NCI-H1092 treated with DMSO at 0.1 percent for 48 hours (cell line): ENCODE data around the gene SLC13A2.
"Not testable (repeated sequence)": the region's sequence is repeated elsewhere in the genome, so short reads cannot be mapped to it uniquely, and the experiment has no call there.

ENCODE experiments used
- DNase-seq: peaks from one replicate; lab custom pipeline; 2025; lab: John Stamatoyannopoulos, UW

Gene SLC13A2, protein sequence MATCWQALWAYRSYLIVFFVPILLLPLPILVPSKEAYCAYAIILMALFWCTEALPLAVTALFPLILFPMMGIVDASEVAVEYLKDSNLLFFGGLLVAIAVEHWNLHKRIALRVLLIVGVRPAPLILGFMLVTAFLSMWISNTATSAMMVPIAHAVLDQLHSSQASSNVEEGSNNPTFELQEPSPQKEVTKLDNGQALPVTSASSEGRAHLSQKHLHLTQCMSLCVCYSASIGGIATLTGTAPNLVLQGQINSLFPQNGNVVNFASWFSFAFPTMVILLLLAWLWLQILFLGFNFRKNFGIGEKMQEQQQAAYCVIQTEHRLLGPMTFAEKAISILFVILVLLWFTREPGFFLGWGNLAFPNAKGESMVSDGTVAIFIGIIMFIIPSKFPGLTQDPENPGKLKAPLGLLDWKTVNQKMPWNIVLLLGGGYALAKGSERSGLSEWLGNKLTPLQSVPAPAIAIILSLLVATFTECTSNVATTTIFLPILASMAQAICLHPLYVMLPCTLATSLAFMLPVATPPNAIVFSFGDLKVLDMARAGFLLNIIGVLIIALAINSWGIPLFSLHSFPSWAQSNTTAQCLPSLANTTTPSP

DNA sequence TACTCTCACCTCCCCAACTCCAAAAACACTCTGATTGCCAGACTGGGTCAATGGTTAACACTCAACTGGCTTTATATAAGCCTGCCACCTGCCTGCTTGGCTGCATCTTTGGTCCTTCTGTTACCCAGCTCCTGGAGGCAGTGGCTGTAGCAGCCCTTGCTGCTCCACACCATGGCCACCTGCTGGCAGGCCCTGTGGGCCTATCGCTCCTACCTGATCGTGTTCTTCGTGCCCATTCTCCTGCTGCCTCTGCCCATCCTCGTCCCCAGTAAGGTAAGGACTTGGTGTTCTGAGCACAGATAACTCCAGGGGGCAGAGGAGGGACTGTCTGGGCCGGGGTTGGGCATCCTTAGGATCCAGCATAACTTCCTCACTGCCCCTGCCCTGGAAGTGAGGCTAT lies at the start of gene SLC13A2:
SLC13A2 (plus strand) TSS at position 103 of the 400 bp plus-strand sequence; CDS start at position 172, 69 bp downstream.
- DNase-seq = no peak

DNA sequence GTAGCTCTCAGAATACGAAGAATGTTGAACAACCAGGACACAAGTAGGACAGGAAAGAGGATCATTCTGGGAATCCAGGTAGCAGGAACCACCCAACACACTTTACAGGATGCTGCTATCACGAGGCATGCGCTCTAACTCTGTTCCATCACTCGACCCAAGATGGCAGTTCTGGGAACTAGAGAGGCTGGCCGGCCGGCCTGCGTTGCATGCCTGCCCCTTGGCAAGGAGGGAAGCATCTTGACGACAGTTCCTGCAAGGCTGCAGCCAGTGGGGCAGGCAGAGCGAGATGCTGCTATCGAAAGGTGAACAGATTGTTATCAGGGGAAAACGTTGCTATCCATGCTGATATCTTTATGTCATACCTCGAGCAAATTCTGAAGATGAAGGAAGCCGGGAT lies 48.2 kb upstream of the SLC13A2 start:
- DNase-seq = no peak

DNA sequence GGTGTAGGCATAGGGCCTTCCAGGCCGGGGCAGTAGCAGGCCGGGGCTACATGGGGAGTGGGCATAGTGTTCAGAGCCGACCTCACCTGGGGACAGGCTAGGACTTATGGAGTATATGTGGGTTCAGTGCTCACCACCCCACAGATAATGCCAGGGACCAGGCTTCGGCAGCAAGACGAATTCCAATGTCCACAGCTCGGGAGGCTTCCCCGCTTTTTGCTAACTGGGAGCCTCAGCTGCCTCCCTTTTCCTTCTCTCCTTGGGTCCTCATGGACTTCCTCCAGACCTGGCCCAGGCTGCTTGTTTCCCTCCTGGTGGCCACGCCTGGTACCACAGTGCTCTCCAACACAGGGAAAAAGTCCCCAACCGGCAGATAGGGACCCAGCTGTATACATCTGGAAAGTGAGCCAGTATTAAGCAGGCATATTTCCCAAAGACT lies 47.3 kb upstream of the SLC13A2 start:
- DNase-seq = no peak

DNA sequence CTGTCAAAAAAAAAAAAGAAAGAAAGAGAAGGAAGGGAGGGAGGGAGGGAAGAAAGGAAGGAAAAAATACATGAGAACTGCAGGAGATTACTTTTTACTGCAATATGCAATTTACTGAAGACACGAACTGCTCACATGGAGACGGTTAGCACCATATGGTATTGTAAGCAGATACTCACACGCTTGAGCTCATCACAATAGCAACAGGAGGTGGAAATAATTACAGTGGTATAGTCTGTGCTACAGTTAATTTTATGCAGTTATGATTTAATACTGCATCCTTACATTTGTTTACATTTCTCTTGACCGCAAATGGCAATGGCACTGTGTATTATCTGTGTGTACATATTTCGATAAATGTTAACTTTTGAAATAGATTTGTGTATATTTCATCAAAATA lies 46.1 kb upstream of the SLC13A2 start:
- peak; percentile 26 for DNase-seq

DNA sequence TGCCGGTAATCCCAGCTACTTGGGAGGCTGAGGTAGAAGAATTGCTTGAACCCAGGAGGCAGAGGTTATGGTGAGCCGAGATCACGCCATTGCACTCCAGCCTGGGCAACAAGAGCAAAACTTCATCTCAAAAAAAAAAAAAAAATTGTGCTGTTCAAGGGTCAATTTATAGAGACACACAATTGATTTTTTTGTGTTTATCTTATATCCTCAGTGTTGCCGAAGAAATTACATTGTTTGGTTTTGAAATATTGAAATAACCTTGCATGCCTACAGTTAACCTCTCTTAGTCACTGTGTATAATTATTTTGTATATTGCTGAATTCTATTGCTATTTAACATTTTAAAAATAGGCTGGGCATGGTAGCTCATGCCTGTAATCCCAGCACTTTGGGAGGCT lies 45.5 kb upstream of the SLC13A2 start:
- not testable (repeated sequence) for DNase-seq

DNA sequence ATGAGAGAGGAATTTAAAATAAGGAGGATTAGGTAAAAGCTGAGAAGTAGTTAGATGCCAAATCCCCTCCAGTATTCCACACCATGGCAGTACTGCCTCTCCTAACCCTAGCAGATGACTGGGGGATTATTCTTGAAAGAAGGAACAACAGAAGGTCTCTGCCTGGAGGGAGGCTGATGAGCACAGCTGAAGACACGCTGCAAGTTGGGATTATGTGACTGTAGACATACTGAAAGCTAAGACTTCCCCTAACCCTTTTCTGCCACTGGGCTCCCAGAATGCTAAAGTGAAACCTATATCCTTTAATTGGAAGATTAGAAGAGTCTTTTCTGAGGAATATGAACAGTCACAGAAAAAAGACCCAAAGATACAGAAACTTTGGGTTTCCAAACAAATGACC lies 39.7 kb upstream of the SLC13A2 start:
- no peak for DNase-seq

DNA sequence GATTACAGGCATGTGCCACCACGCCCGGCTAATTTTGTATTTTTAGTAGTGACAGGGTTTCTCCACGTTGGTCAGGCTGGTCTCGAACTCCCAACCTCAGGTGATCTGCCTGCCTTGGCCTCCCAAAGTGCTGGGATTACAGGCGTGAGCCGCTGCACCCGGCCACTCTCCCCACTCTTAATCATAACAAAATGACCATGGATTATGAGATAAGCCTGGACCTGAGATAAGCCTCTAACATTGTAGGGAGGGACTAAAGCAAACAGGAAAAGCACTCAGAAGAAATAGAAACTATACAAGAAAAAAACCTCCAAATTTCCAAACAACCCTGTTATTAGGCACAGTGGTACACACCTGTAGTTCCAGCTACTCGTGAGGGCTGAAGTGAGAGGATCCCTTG lies 39.1 kb upstream of the SLC13A2 start:
- DNase-seq = not testable (repeated sequence)

DNA sequence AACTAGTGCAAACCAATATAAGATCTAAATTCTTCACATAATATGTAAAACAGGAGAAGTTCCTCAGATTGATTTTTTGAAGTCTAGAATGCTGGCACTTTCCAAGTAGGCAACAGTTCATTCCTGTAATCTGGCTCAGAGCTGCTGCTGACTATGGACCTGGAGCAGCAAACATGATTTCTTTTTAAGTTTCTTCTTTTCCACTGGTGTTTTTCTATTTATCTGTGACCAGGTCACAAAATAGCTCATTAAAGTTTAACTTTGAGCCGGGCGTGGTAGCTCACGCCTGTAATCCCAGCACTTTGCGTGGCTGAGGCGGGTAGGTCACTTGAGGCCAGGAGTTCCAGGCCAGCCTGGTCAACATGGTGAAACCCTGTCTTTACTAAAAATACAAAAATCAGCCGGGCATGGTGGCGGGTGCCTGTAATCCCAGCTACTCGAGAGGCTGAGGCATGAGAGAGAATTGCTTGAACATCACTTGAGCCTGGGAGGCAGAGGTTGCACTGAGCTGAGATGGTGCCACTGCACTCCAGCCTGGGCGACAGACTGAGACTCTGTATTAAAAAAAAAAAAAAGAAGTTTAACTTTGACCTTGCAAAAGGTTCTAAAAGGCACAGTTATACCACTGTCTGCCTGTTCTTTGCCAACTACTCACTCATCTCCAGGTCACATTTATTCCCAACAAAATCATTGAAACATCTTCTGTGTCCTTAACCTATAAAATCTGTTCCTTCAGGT lies 29.4 kb upstream of the SLC13A2 start:
- DNase-seq = no peak

DNA sequence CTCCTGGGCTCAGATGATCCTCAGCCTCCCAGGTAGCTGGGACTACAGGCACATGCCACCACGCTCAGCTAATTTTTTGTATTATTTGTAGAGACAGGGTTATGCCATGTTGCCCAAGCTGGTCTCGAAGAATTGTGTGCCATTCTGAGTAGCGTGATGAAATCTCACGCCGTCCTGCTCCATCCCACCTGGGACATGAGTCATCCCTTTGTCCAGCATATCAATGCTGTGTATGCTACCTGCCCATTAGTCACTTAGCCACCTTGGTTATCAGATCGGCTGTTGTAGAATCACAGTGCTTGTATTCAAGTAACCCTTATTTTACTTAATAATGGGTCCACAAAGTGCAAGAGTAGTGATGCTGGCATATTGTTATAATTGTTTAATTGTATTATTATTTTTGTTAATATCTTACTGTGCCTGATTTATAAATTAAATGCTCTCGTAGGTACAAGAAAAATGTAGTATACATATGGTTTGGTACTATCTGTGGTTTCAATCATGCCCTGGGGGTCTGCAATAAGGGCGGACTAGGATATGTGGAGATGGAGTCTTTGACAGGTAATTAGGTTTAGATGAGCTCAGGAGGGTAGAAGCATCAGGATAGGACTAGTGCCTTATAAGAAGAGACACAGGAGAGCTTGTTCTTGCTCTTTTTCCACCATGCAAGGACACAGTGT lies 26.6 kb upstream of the SLC13A2 start:
- no peak for DNase-seq

DNA sequence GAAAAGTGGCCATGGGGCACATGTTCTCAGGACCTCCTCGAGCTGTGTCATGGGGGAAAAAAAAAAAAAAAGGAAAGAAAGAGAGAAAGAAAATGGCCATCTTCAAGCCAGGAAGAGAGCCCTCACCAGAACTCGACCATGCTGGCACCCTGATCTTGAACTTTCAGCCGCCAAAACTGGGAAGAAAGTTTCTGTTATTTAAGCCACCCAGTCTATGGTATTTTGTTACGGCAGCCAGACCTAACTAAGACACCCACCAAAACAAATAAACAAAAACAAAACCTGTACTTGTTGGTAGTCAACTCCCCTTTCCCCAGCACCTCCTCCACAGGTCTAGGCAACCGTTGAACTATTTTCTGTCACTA lies 26.1 kb upstream of the SLC13A2 start:
- no peak for DNase-seq

DNA sequence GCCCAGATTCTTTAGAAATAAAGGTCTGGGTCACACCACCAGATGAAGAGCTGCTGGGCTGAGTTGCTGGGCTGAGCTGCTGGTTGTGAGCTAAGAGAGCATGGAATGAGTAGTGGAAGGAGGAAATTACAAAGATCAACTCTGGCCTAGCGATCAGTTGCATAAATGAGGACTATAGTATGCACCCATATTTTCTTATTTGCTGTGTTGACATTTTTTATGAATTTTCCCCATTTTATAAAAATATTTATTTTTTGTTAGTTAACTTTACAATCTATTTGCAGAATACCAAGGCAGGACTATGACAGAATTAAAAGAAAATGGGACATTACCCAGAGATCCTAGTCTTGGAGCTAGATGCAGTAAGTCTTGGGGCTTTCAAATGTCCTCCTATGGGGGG lies 23.6 kb upstream of the SLC13A2 start:
- DNase-seq = no peak

DNA sequence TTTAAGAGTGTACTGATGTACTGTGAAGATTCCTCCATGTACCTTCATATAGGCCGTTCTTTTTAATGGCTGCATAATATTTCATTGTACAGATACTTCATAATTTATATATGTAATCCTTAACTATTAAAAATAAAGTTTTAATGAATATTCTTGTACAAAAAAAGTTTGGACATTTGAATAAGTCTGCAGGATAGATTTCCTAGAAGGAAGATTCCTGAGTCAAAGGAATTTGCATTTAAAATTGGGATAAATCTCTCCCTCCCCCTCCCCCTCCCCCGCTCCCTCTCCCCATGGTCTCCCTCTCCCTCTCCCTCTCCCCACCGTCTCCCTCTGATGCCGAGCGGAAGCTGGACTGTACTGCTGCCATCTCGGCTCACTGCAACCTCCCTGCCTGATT lies 15.6 kb upstream of the SLC13A2 start:
- DNase-seq = no peak

DNA sequence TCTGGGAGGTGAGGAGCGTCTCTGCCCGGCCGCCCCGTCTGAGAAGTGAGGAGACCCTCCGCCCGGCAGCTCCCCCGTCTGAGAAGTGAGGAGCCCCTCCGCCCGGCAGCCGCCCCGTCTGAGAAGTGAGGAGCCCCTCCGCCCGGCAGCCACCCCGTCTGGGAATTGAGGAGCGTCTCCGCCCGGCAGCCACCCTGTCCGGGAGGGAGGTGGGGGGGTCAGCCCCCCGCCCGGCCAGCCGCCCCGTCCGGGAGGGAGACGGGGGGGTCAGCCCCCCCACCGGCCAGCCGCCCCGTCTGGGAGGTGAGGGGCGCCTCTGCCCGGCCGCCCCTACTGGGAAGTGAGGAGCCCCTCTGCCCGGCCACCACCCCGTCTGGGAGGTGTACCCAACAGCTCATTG lies 14.6 kb upstream of the SLC13A2 start:
- DNase-seq = not testable (repeated sequence)

DNA sequence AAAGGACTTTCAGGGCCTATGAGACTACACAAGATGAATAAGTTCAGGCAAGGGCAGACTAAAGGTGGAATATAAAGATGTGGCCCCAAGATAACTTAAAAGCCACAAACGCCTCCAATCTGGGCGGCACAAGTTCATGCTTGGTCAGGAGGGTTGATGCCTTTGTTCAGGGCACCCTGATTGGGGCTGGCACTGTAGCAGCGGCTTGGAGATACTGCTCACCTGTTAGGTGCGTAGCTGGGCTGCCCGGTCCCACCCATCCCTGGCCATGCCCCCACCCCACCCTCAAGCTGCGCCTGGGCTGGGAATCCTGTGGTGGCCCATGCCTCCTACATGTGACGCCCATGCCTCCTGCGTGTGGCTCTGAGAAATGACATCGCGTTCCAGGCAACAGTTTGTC lies 12.5 kb upstream of the SLC13A2 start:
- DNase-seq = no peak

DNA sequence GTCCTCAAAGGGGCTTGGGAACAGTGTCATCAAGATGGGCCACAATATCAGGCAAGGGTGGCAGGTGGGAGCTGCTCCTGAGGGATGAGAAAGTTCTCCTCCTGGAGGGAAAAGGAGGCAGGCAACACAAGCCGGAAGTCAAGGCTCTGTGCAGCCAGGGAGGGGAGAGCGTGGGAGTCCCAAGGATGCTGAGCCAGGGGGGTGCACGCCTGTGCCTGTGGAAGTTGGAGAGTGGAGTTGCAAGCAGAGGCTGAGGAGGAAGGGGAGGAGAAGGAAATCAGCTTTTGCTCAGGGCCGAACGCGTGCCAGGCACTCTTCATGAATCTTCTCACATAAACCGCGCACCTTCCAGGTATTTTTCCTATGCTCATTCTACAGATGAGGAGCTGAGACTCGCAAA lies 7.4 kb upstream of the SLC13A2 start:
- DNase-seq = no peak

DNA sequence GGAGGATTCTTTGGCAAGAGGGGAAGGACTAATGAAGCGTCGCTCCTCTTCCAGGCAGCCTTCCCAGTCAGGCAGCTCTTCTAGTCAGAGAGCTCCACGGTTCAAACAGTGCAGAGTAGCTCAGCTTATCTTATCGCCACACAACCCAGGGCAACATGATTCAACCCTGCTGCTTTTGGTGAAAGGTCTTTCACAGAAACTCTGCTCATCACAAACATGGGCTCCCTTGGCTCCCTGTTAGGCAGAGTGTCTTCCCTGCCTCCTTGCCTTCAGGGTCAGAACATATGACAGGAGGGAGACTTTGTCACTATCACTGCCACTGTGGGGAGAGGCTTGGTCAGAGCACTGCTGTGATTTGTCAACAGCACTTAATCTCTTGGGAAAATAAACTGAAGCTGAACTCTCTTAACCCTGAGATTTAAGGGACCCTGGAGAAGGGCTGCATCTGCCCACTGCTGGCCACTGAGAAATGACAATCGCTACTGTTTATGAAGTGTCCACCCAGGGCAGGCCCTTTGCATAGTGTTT lies 6.9 kb upstream of the SLC13A2 start:
- no peak for DNase-seq

DNA sequence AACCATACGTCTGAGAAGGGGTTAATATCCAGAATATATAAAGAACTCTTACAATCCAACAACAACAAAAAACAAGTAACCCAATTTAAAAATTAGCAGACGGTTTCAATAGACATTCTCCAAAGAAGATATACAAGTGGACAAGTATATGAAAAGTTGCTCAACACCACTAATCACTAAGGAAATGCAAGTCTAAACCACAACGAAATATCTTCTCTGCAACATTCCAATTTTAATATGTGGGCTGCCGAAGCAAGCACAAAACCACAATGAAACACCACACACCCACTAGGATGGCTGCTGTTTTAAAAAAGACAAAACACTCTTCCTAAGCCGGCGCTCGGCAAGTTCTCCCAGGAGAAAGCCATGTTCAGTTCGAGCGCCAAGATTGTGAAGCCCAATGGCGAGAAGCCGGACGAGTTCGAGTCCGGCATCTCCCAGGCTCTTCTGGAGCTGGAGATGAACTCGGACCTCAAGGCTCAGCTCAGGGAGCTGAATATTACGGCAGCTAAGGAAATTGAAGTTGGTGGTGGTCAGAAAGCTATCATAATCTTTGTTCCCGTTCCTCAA lies 5.9 kb upstream of the SLC13A2 start:
- no peak for DNase-seq

DNA sequence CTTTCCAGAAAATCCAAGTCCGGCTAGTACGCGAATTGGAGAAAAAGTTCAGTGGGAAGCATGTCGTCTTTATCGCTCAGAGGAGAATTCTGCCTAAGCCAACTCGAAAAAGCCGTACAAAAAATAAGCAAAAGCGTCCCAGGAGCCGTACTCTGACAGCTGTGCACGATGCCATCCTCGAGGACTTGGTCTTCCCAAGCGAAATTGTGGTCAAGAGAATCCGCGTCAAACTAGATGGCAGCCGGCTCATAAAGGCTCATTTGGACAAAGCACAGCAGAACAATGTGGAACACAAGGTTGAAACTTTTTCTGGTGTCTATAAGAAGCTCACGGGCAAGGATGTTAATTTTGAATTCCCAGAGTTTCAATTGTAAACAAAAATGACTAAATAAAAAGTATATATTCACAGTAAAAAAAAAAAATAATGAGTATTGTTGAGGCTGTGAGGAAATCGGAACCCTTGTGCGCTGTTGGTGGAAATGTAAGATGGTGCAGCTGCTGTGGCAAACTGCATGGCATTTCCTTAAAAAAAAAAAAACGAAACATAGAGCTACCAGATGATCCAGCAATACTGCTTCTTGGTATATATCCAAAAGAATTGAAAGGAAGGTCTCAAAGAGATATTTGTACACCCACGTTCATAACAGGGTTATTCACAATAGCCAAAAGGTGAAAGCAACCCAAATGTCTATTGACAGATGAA lies 5.3 kb upstream of the SLC13A2 start:
- not testable (repeated sequence) for DNase-seq

DNA sequence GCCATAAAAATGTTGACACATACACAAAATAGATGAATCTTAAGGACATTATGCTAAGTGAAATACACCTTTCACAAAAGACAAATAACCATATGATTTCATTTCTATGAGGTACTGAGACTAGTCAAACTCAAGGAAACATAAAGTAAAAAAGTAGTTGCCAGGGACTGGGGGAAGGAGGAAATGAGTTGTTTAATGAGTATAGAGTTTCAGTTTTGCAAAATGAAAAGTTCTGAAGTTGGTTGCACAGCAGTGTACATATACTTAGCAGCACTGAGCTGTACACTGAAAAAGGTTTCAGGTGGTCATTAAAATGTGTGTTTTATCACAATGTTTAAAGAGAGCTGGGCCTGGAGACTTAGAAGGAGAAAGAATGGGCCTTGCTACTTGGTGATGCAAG lies 4.7 kb upstream of the SLC13A2 start:
- no peak for DNase-seq

DNA sequence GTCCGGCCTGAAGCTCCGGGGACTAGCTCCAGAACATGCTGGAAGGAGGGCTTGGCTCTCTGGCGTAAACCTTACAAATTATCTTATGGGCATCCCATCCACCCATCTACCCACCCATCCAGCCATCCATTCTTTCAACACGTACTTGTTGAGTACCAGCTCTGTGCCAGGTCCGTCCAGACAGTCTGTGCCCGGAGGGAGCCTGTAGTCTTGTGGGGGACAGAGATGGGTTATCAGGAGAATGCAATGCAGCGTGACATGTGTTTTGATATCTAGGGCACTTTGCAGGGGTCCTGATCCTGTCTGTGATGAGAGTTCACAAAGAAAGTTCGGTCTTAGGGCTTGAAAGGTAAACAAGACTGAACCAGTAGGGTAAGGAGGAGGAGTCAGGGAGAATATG lies 4.1 kb upstream of the SLC13A2 start:
- no peak for DNase-seq

DNA sequence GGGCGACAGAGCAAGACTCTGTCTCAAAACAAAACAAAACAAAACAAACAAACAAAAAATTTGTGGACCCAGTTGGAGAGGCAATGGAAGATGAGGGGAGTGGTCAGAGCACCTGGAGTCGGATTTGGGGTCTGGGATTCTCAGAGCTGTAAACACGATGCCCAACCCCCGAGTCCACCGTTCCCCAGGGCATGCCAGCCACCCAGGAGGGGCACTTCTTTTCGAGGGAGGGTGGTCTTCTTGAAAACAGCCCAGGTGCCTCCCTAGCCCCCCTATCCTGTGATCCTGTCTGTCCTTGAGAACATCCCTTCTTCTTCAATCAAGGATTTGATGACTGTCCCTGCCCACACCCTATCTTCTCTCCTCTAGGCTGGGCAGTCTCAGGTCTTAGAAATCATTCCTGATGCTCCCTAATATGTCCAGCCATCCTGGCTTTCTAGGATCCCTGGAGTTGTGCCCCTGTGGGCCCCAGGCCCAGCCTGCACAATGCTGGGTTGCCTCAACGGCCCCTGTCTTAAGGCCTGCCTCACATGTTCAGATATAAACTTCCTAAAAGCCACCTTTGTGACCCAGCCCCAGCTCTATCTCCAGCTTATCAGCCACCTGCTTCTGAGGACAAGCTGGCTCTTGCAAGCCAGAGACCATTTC lies 3.1 kb upstream of the SLC13A2 start:
- no peak for DNase-seq
